Stimulated activated CD8-positive, alpha-beta memory T cell treated with anti-CD3 and anti-CD28 coated beads, Interleukin-2, amount 100 ng/mL, for 48 hours (primary cell): ENCODE data around the gene RNF112.
A peak's percentile ranks its signal among the peaks of the same experiment; 100 is the strongest.

Experiments used
- DNase-seq, 2 donors: peaks; one replicate each; pipeline ENCODE4 v3.0.0-alpha.2; 2020; ENCODE audit warnings: low read depth in 2 of 2

RNF112 gene

DNA sequence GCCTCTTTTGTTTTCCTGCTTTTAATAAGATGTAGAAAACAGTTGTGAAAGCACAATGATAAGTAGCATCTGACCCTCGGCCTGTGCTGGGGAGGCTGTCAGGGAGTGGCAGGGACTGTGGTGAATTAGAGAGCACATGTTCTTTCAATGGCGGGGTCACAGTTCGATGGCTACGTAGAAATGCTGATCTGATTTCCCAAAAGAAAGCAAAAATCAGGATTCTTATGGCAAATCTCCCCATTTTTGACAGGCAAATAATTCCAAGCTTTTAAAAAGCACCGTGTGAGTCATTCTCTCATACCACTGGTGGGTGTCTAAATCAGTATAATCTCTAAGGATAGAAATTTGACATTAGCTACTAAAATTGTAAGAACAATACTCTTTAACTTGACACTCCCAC is 36.9 kb upstream of the RNF112 start:
- DNase-seq: no peak

DNA sequence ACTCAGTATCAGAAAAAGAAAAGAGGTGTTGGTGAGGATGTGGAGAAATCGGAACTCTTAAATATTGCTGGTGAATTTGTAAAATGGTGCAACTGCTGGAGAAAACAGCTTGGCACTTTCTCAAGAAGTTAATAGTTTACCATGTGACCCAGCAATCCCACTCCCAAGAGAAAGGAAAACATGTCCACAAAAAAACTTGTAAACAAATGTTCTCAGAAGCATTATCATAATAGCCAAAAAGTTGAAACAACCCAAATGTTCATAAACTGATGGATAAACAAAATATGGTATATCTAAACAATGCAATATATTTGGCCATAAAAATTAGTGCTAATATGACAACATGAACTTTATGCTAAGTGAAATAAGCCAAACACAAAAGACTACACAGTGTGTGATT is 35.3 kb upstream of the RNF112 start:
- DNase-seq: no peak

DNA sequence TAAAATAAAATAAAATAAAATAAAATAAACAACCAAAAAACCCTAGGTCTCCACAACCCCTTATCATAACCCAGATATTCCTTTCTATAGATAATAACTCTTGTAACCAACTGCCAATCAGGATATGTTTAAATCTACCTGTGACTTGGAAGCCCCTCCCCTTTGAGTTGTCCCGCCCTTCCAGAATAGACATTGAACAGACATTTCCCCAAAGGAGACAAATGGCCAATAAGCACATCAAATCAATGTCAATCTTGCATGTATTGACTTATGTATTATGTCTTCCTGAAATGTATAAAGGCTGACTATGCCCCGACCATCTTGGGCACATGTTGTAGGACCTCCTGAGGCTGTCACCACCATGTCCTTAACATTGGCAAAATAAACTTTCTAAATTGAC is 34.2 kb upstream of the RNF112 start:
- no peak for DNase-seq

DNA sequence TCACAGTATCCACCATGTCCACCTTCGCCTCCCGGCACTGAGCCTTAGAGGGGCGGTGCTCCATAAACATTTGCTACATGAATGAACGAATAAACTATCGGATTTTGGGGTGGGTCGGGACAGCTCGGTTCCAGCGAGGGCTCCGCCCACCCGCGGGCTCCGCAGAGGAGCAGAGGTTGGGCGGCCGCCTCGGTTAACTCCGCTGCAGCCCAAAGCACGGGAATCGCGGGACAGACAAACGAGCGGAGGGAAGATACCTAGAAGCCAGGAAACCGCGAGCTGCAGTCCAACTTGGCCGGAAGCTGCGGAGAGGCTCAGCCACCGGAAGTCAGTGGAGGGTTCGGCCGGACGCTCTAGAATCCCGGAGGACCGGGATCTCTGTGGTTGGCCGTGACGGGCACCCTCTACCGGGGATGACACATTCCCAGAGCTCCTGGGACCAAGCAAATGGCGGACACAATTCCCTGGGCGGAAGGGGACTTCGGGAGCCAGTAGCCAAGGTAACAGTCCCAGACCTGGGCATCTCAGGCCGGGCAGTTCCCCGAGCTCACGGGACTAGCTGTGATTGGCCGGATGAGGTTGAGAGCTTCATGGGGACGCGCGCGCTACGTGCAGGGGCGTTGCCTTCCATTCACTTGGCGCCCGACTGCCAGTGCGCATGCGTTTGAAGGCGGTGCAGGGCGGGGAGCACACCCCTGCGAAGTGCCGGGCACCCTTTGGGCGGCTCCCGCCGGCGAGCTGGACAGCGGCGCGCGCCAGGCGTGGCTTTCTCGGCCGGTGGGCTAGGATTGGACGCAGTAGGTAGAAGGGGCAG is 33.2 kb upstream of the RNF112 start:
- peak; percentile 91 to 95 for DNase-seq

DNA sequence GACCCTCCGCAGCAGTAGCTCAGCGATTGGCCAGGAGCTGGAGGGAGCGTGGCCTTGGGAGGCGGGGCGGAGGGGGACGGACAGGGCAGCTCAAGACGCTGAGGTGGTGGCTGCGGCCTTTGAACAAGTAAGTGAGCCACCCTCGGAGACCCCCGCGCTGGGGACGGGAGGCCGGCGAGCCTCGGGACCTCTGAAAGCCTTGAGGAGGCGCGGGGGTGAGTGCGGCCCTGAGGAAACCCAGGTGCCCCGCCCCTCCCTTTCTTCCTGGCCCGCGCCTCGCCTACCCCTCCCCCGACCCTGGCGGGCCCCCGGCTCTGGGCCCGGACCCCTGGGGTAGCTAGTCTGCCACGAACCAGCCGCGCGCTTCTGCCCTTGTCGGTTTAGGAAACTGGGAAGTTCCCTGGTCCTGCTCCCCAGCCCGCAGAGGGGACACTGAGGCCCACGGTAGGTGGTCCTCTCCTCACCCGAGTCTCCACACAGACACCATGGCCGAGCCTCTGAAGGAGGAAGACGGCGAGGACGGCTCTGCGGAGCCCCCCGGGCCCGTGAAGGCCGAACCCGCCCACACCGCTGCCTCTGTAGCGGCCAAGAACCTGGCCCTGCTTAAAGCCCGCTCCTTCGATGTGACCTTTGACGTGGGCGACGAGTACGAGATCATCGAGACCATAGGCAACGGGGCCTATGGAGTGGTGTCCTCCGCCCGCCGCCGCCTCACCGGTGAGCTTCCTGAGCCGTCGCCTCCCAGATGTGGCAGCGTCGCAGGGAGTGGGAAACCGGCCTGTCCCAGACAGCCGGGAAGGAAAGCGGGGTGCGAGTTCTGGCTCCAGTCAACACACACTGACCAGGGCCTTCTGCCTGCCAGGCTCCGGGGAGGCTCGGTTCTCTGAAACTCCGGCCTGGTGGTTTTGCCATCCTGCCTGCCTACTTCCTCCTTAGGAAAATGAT is 32.3 kb upstream of the RNF112 start, which contains the start of gene MAPK7:
Gene MAPK7, plus strand, starts transcription at position 83 of the 945 bp plus-strand sequence. Its CDS starts 403 bp downstream, at position 486.
- DNase-seq: no peak

DNA sequence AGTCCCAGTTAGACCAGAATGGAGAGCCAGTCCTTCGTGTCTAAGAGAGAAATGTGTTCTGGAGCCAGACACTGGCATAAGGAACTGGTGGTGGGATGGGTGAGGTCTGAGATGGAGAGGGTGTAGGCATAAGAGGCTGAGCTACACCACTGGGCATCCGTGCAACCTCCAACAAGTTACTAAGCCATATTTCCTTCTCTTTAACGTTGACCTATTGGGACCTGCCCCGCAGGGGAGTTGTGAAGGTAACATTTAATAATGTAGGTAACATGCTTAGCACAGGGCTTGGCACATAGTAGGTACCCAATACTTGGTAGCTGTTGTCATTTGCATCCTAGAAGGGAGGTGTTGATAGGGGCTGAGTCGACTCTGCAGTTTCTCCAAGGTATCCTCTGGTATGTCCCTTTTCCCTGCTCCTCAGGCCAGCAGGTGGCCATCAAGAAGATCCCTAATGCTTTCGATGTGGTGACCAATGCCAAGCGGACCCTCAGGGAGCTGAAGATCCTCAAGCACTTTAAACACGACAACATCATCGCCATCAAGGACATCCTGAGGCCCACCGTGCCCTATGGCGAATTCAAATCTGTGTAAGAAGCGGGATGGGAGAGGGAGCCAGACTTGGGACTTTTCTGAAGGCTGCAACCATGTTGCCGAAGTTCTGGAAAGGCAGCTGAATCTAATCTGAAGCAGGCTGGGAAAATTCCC is 31.5 kb upstream of the RNF112 start:
- DNase-seq: no peak

DNA sequence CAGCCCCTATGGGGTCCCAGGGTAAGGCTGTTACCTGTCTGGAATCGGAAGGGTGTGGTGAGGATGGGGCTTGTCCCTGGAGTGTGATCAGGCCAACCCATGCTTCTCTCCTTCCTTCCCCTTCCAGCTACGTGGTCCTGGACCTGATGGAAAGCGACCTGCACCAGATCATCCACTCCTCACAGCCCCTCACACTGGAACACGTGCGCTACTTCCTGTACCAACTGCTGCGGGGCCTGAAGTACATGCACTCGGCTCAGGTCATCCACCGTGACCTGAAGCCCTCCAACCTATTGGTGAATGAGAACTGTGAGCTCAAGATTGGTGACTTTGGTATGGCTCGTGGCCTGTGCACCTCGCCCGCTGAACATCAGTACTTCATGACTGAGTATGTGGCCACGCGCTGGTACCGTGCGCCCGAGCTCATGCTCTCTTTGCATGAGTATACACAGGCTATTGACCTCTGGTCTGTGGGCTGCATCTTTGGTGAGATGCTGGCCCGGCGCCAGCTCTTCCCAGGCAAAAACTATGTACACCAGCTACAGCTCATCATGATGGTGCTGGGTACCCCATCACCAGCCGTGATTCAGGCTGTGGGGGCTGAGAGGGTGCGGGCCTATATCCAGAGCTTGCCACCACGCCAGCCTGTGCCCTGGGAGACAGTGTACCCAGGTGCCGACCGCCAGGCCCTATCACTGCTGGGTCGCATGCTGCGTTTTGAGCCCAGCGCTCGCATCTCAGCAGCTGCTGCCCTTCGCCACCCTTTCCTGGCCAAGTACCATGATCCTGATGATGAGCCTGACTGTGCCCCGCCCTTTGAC is 30.3 kb upstream of the RNF112 start:
- no peak for DNase-seq

DNA sequence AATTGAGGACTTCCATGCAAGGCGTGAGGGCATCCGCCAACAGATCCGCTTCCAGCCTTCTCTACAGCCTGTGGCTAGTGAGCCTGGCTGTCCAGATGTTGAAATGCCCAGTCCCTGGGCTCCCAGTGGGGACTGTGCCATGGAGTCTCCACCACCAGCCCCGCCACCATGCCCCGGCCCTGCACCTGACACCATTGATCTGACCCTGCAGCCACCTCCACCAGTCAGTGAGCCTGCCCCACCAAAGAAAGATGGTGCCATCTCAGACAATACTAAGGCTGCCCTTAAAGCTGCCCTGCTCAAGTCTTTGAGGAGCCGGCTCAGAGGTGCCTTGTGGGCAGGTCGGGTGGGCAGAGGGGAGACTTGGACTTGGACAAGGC is 29.7 kb upstream of the RNF112 start:
- no peak for DNase-seq

DNA sequence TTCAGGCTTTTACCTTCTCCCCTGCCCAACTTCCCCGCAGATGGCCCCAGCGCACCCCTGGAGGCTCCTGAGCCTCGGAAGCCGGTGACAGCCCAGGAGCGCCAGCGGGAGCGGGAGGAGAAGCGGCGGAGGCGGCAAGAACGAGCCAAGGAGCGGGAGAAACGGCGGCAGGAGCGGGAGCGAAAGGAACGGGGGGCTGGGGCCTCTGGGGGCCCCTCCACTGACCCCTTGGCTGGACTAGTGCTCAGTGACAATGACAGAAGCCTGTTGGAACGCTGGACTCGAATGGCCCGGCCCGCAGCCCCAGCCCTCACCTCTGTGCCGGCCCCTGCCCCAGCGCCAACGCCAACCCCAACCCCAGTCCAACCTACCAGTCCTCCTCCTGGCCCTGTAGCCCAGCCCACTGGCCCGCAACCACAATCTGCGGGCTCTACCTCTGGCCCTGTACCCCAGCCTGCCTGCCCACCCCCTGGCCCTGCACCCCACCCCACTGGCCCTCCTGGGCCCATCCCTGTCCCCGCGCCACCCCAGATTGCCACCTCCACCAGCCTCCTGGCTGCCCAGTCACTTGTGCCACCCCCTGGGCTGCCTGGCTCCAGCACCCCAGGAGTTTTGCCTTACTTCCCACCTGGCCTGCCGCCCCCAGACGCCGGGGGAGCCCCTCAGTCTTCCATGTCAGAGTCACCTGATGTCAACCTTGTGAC is 29.1 kb upstream of the RNF112 start:
- no peak for DNase-seq

DNA sequence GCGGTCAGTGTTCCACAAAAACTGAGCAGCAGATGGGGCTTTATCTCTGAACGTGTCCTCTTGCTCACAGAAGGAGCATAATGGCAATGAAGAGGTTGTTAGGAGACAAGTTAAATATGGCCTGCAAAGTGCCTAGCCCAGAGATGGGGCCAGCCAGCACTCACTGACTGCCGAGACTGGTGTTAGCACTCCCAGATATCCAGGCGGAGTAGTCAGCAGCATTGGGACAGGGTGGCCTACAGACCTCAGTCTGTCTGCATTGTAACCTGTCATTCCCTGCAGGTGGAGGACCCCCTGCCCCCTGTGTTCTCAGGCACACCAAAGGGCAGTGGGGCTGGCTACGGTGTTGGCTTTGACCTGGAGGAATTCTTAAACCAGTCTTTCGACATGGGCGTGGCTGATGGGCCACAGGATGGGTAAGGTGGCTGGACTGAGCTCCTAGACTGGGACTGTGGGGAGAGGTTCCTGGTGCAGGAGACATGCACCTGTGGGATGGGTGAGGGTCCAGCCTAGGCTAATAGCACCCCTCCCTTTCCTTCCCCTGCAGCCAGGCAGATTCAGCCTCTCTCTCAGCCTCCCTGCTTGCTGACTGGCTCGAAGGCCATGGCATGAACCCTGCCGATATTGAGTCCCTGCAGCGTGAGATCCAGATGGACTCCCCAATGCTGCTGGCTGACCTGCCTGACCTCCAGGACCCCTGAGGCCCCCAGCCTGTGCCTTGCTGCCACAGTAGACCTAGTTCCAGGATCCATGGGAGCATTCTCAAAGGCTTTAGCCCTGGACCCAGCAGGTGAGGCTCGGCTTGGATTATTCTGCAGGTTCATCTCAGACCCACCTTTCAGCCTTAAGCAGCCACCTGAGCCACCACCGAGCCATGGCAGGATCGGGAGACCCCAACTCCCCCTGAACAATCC is 28.2 kb upstream of the RNF112 start:
- DNase-seq: no peak

DNA sequence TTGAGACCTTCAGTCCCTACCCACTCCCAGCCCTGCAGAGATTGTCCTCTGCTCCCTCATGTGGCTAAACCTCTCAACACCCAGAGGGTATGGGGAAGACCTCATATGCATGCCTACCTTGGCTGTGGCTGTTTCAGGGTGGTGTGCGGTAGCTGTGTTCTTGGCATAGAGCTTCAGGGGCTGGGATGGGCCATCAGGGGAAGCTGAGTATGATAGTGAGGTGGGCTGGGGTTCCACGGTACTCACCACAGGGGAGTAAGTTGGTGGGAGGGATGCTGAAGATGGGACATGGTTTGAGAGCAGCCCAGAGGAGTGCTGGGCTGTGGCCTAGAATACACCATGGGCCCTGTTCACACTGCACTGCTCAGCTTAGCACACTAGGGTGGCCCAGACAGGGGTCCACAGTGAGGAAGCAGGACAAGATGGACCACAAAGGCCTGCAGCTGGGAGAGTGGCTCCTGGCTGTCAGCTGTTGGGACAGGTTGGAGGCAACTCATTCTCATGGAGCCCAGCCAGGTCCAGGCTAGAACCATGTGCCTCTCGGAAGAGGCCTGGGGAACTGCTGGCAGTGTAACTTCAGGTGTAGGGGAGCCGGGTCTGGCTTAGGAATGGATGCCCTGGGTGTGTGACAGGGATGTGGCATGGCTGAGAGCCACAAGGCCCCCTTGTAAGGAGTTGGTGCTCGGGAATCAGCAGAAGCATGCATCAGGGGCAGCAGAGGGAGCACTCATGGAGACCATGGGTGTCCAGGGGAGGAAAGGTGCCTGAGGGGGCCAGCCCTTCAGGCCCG is 27.2 kb upstream of the RNF112 start:
- no peak for DNase-seq

DNA sequence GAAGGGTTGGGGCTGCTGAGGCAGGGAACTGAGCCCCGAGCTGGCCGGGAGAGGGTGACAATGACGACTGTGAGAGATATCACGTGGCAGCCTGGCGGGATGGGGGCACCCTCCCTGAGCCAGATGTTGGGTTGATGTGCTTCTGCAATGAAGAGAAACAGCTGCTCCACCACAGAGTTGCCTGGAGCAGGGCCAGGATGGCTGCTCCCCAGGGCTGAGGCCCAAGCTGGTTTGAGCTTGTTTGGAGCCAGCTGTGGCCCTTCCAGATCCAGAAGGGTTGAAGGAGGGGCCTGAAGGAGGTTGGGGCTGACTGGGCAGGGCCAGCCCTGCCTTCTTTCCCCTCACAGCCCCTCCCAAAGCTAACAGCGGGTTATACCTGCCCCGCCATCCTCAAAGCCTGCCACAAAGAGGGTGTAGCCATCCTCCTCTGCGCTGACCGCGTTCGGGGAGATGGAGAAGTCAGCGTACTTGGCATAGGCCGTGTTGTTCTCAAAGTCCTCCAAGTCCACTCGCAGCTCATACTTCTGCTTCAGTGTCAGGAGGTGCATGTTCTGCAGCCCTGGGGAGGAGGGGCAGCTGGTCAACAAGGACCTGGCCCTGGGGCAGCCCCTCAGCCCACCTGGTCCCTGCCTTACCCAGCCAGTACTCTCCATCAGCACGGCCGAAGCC is 26.2 kb upstream of the RNF112 start:
- no peak for DNase-seq

DNA sequence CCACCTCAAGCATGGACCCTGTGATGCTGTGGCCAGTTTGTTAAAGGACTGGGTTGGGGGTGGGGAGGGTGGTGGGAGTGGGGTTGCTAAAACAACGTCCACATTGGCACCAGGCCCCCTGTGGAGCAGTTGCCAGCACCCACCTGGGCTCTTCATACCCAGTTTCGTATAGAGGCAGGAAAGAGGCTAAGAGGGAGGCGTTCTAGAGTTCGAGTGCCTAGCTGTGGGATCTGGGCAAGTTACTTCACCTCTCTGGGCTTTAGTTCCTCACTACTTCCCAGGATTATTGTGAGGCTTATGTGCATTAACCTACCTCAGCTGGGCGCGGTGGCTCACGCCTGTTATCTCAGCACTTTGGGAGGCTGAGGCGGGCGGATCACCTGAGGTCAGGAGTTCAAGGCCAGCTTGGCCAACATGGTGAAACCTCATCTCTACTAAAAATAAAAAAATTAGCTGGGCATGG is 25.5 kb upstream of the RNF112 start:
- no peak for DNase-seq

DNA sequence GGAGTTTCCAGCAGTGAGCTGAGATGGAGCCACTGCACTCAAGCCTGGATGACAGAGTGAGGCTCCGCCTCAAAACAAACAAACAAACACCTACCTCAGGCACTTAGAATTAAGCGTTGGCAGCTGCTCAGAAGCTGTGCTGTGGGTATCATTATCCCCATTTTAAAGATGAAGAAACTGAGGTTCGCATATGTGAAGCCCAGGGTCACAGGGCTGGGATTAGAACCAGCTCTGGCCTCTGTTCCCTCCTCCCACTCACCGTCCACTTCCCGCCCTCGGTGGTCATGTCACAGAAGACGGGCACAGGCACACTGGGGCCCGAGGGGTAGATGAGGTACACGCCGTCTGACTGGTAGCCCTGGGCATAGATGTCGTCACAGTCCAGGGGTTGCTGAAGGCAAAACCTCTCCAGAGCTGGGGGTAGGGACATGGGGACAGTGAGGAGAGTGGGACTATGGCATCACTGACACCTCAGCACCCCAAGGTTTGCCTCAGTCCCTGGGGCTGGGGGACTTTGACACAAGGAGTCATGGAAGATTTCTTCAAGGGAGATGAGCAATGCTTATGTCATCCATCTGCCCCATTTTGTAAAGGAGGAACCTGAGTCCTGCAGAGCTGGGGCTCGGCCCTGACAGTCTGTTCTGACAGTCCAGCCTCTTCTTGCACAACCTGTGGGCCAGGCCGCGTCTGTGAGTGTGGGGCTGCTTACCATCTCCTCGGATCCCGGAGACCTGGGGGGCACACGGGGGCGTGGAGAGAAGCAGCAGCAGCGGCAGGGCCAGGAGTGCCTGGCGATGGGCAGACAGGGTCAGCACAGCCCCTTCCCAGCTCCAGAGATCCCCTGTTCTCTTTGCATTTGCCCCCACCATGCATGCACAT is 24.7 kb upstream of the RNF112 start:
- DNase-seq: no peak

DNA sequence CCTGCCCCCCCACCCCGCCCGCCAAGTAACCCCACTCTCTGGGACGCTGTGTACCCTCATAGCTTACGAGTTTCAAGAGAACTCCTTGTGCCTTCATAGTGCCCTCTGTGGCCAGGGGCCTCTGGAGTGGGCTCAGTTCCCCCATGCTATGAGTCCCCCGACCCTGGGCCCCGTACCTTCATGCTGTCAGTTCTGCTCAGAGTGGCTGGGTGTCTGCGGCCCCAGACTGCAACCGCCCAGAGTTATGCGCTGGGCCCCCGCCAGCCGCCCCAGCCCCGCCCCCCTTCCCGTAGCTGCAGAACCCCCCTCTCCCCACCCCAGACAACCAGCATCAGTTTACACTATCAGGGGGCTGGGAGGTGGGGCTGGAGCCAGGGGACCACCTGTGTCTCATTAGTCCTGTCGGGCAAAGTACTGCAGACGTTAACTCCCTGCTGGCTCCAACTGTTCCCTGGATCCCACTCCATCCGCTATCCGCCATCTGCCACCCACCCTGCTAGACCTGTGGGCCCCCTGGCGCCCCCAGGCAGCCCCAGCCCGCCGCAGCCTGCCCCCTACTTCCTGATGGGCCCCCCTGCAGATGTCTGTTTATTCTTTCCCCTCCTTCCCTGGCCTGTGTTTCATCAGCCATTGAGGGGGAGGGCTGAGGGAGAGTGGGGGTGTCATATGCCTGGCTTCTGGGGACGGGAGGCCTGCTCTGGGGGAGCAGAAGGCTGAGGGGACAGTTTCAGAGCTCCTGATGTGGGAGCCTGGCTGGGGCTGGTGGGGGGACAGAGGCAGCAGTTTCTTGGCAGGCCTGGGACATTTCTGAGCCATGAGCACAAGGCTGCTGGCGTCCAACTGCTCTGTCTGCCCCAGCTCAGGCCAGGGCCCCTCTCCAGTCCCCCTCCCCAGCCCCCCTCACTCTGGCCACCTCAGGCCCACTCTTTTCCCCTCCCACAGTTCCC is 23.8 kb upstream of the RNF112 start, which contains the start of gene MFAP4:
Gene MFAP4, minus strand, starts transcription at position 217 of the 947 bp plus-strand sequence. Its CDS starts 35 bp downstream, at position 182.
- no peak for DNase-seq
